Stimulated activated CD8-positive, alpha-beta memory T cell treated with anti-CD3 and anti-CD28 coated beads, Interleukin-7, amount 100 ng/mL, for 4 hours (primary cell): ENCODE measurements around the gene TCEA2.
A peak's percentile ranks its signal among the peaks of the same experiment; 100 is the strongest.

Experiments used
- DNase-seq, 2 donors: peaks; one replicate each; pipeline ENCODE4 v3.0.0-alpha.2; 2020; ENCODE audit warnings: low read depth in 2 of 2

The TCEA2 gene

GRCh38 chr20:64049060-64049877 is 13.7 kb upstream of the TCEA2 start, which contains the start of gene SOX18:
SOX18 (minus strand) TSS chr20:64049639; CDS start chr20:64049516, 123 bp downstream.
- DNase-seq, result no peak

- DNase-seq, result no peak
Measured at GRCh38 chr20:64049878-64050260, 13.1 kb upstream of the TCEA2 start.

GRCh38 chr20:64050261-64051032 is 12.6 kb upstream of the TCEA2 start:
- DNase-seq, result no peak

GRCh38 chr20:64051033-64051452 is 12.0 kb upstream of the TCEA2 start:
- DNase-seq, result no peak

- no peak for DNase-seq
Measured at GRCh38 chr20:64051561-64052325, 11.3 kb upstream of the TCEA2 start.

GRCh38 chr20:64052326-64052722 is 10.7 kb upstream of the TCEA2 start:
- DNase-seq, result no peak

- no peak for DNase-seq
Measured at GRCh38 chr20:64052987-64053840, 9.8 kb upstream of the TCEA2 start.

- DNase-seq, result no peak
Measured at GRCh38 chr20:64053841-64054661, 8.9 kb upstream of the TCEA2 start.

- DNase-seq, result no peak
Measured at GRCh38 chr20:64055396-64055892, 7.6 kb upstream of the TCEA2 start.

- no peak for DNase-seq
Measured at GRCh38 chr20:64055893-64056638, 6.9 kb upstream of the TCEA2 start.

- DNase-seq, result no peak
Measured at GRCh38 chr20:64056639-64056888, 6.4 kb upstream of the TCEA2 start.

- DNase-seq, result no peak
Measured at GRCh38 chr20:64056889-64057627, 5.9 kb upstream of the TCEA2 start.

GRCh38 chr20:64057628-64058498 is 5.1 kb upstream of the TCEA2 start:
- peak; percentile 61 to 68 for DNase-seq

- no peak for DNase-seq
Measured at GRCh38 chr20:64058536-64058935, 4.5 kb upstream of the TCEA2 start.

GRCh38 chr20:64062276-64062595 is 762 bp upstream of the TCEA2 start:
- DNase-seq, result no peak

- no peak for DNase-seq
Measured at GRCh38 chr20:64063389-64064144, 569 bp downstream of the TCEA2 start.

- no peak for DNase-seq
Measured at GRCh38 chr20:64064145-64064698, 1.2 kb downstream of the TCEA2 start.
